ENCODE data around the gene PRKCA.

The PRKCA gene

DNA sequence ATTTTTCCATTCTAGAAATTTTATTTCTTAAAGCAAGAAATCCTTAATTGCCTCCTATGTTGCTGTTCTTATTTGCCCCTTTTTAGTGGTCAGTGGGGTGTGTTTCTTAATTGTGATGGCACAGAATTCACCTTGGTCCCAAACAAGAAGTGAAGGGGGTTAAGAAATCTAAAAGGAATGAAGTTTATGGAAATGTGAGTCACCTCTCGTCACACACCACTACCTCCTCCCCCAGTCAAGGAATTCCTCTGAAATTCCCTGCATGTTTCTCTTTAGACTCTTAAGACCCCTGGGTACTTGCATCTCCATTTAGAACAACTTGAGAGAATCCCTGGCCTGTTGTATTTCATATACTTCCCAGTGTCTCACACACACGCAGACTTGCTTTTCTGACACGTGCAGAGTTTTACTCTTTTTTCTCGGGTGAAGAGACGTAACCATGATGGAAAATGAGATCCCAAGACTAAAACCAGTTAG lies 247.4 kb downstream of the PRKCA start:
- Histone ChIP-seq H2AFZ (ENCODE audit: insufficient read depth, low read length, poor library complexity) (no peak overlapping the region), H3K27ac (ENCODE audit: low read depth, low read length) (peak overlapping the region; percentile 49), H3K18ac (ENCODE audit: low read length) (no peak overlapping the region), H2BK120ac (ENCODE audit: insufficient read depth, low read length, poor library complexity) (no peak overlapping the region), H3K14ac (ENCODE audit: low read length) (no peak overlapping the region), H4K12ac (ENCODE audit: low read depth, low read length) (no peak overlapping the region), H4K91ac (ENCODE audit: low read depth, low read length) (no peak overlapping the region), H3K9ac (ENCODE audit: low read length) (no peak overlapping the region), H2BK12ac (ENCODE audit: low read length) (no peak overlapping the region), H4K8ac (ENCODE audit: low read depth, low read length) (no peak overlapping the region), H3K27me3 (ENCODE audit: insufficient read depth, low read length) (no peaks in the 10 kb centered on the region), H3K23ac (ENCODE audit: low read length) (no peak overlapping the region), H3K79me2 (ENCODE audit: control insufficient read depth, insufficient read depth, low read length, poor library complexity) (no peaks in the 10 kb centered on the region), H3K4me3 (ENCODE audit: low read depth, low read length) (no peak overlapping the region), H2AK5ac (ENCODE audit: low read length) (no peak overlapping the region), H3K4me1 (ENCODE audit: control insufficient read depth in 1 of 2, insufficient read depth in 2 of 2, low read length in 2 of 2) (peaks cover 4 to 12% of the 10 kb centered on the region in 2 experiments), H3K4me2 (ENCODE audit: low read length) (no peak overlapping the region), H3K9me3 (ENCODE audit: insufficient read depth, low read depth, low read length) (peaks cover 1% of the 10 kb centered on the region), H3K36me3 (ENCODE audit: control insufficient read depth in 1 of 2, insufficient read depth in 2 of 2, low read length in 2 of 2) (no peaks in the 10 kb centered on the region), H2BK5ac (ENCODE audit: low read depth, low read length, poor library complexity) (no peak overlapping the region), H3K79me1 (ENCODE audit: low read length) (peaks cover 4% of the 10 kb centered on the region), H3K4ac (ENCODE audit: low read depth, low read length) (no peak overlapping the region)
- peak in 1 of 2 donors; percentile 45 for DNase-seq
- WGBS (ENCODE audit: extremely low coverage, insufficient coverage, insufficient read length), result no CpG with 5 or more reads among the region's 5 CpGs

DNA sequence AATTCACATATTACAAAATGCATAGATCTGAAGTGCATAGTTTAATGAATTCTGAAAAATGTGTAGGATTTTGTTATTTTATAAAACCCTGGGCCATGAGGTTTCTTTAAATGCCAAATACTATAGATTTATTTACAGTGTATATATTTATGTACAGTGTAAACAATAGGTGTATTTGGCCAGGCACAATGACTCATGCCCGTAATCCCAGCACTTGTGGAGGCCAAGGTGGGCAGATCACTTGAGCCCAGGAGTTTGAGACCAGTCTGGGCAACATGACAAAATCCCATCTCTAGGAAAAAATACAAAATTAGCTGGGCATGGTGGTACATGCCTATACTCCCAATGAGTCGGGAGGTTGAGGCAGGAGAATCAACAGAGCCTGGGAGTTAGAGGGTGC lies 249.4 kb downstream of the PRKCA start:
- no peak overlapping the region for H2AK5ac ChIP-seq (ENCODE audit: low read length)
- WGBS (ENCODE audit: extremely low coverage, insufficient coverage, insufficient read length), result no CpG with 5 or more reads among the region's 2 CpGs

DNA sequence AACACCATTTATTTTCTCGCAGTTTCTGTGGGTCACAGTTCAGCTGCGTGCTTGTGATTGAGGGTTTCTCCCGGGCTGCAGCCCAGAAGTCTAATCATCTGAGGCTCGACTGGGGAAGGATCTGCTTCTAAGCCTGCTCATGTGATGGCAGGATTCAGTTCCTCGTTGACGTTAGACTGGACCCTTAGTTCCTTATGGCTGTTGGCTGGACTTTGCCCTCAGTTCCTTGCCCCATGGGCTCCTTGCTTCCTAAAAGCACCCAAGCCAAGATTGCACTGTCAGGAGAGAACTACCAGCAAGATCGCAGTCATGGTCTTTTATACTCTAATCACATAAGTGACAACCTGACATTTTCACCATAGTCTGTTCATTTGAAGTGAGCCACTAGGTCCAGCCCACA lies 250.0 kb downstream of the PRKCA start:
- H3K9ac ChIP-seq (ENCODE audit: low read length), result no peak overlapping the region
- H2BK5ac ChIP-seq (ENCODE audit: low read depth, low read length, poor library complexity), result no peak overlapping the region
- no peak overlapping the region for H4K8ac ChIP-seq (ENCODE audit: low read depth, low read length)
- H3K27ac ChIP-seq (ENCODE audit: low read depth, low read length), result no peak overlapping the region
- H3K4me1 ChIP-seq (ENCODE audit: control insufficient read depth in 1 of 2, insufficient read depth in 2 of 2, low read length in 2 of 2), result peaks cover 4 to 12% of the 10 kb centered on the region in 2 experiments
- no CpG with 5 or more reads among the region's 7 CpGs for WGBS (ENCODE audit: extremely low coverage, insufficient coverage, insufficient read length)
- H2AK5ac ChIP-seq (ENCODE audit: low read length), result no peak overlapping the region
- no peak for DNase-seq
- H3K23ac ChIP-seq (ENCODE audit: low read length), result peak overlapping the region; percentile 31
- no peaks in the 10 kb centered on the region for H3K79me2 ChIP-seq (ENCODE audit: control insufficient read depth, insufficient read depth, low read length, poor library complexity)
- H3K27me3 ChIP-seq (ENCODE audit: insufficient read depth, low read length), result no peaks in the 10 kb centered on the region
- no peak overlapping the region for H2BK120ac ChIP-seq (ENCODE audit: insufficient read depth, low read length, poor library complexity)
- no peak overlapping the region for H2AFZ ChIP-seq (ENCODE audit: insufficient read depth, low read length, poor library complexity)
- H3K9me3 ChIP-seq (ENCODE audit: insufficient read depth, low read depth, low read length), result peaks cover 1% of the 10 kb centered on the region
- no peak overlapping the region for H3K4me2 ChIP-seq (ENCODE audit: low read length)
- no peaks in the 10 kb centered on the region for H3K36me3 ChIP-seq (ENCODE audit: control insufficient read depth in 1 of 2, insufficient read depth in 2 of 2, low read length in 2 of 2)
- peaks cover 4% of the 10 kb centered on the region for H3K79me1 ChIP-seq (ENCODE audit: low read length)
- no peak overlapping the region for H3K18ac ChIP-seq (ENCODE audit: low read length)
- no peak overlapping the region for H3K4me3 ChIP-seq (ENCODE audit: low read depth, low read length)
- H4K12ac ChIP-seq (ENCODE audit: low read depth, low read length), result no peak overlapping the region
- no peak overlapping the region for H4K91ac ChIP-seq (ENCODE audit: low read depth, low read length)
- no peak overlapping the region for H3K4ac ChIP-seq (ENCODE audit: low read depth, low read length)
- H2BK12ac ChIP-seq (ENCODE audit: low read length), result no peak overlapping the region
- no peak overlapping the region for H3K14ac ChIP-seq (ENCODE audit: low read length)

More for the DNA sequence above, 249.4 kb downstream of the PRKCA start:
- Histone ChIP-seq H3K9me3 (ENCODE audit: insufficient read depth, low read depth, low read length) (peaks cover 1% of the 10 kb centered on the region), H3K27me3 (ENCODE audit: insufficient read depth, low read length) (no peaks in the 10 kb centered on the region), H3K14ac (ENCODE audit: low read length) (no peak overlapping the region), H3K4me1 (ENCODE audit: control insufficient read depth in 1 of 2, insufficient read depth in 2 of 2, low read length in 2 of 2) (peaks cover 4 to 12% of the 10 kb centered on the region in 2 experiments), H2BK120ac (ENCODE audit: insufficient read depth, low read length, poor library complexity) (no peak overlapping the region), H2BK5ac (ENCODE audit: low read depth, low read length, poor library complexity) (no peak overlapping the region), H3K4me3 (ENCODE audit: low read depth, low read length) (no peak overlapping the region), H3K23ac (ENCODE audit: low read length) (no peak overlapping the region), H4K12ac (ENCODE audit: low read depth, low read length) (no peak overlapping the region), H3K27ac (ENCODE audit: low read depth, low read length) (no peak overlapping the region), H4K91ac (ENCODE audit: low read depth, low read length) (no peak overlapping the region), H3K36me3 (ENCODE audit: control insufficient read depth in 1 of 2, insufficient read depth in 2 of 2, low read length in 2 of 2) (no peaks in the 10 kb centered on the region), H3K4me2 (ENCODE audit: low read length) (no peak overlapping the region), H3K4ac (ENCODE audit: low read depth, low read length) (no peak overlapping the region), H3K9ac (ENCODE audit: low read length) (no peak overlapping the region), H3K79me2 (ENCODE audit: control insufficient read depth, insufficient read depth, low read length, poor library complexity) (no peaks in the 10 kb centered on the region), H3K79me1 (ENCODE audit: low read length) (peaks cover 4% of the 10 kb centered on the region), H2AFZ (ENCODE audit: insufficient read depth, low read length, poor library complexity) (no peak overlapping the region), H2BK12ac (ENCODE audit: low read length) (no peak overlapping the region), H3K18ac (ENCODE audit: low read length) (no peak overlapping the region), H4K8ac (ENCODE audit: low read depth, low read length) (no peak overlapping the region)
- DNase-seq, result no peak

DNA sequence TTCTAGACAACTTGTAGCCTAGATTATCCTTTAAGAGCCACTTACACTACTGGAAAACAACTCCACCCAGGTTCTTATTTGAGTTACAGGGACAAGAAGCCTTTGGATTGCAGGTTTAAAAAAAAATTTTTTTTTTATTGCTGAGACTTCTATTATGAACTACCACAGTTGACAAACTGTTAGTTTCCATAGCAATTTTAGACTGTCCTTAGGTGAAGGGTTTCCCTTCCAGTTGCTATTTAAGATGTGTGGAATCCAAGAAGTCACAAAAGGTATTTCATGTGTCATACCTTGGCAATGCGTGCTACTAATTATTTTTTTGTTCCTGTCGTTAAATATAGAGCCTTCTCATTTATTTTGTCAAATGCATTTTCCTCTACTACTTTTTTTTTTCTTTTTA lies 253.2 kb downstream of the PRKCA start:
- H2BK5ac ChIP-seq (ENCODE audit: low read depth, low read length, poor library complexity), result no peak overlapping the region
- no peak overlapping the region for H3K4me2 ChIP-seq (ENCODE audit: low read length)
- H4K8ac ChIP-seq (ENCODE audit: low read depth, low read length), result no peak overlapping the region
- H3K18ac ChIP-seq (ENCODE audit: low read length), result no peak overlapping the region
- H3K23ac ChIP-seq (ENCODE audit: low read length), result no peak overlapping the region
- peak in 1 of 2 donors; percentile 78 for DNase-seq
- H2AFZ ChIP-seq (ENCODE audit: insufficient read depth, low read length, poor library complexity), result no peak overlapping the region
- no peaks in the 10 kb centered on the region for H3K36me3 ChIP-seq (ENCODE audit: control insufficient read depth in 1 of 2, insufficient read depth in 2 of 2, low read length in 2 of 2)
- peaks cover 1% of the 10 kb centered on the region for H3K9me3 ChIP-seq (ENCODE audit: insufficient read depth, low read depth, low read length)
- no peak overlapping the region for H3K27ac ChIP-seq (ENCODE audit: low read depth, low read length)
- no CpG with 5 or more reads among the region's 2 CpGs for WGBS (ENCODE audit: extremely low coverage, insufficient coverage, insufficient read length)
- H3K9ac ChIP-seq (ENCODE audit: low read length), result no peak overlapping the region
- no peaks in the 10 kb centered on the region for H3K27me3 ChIP-seq (ENCODE audit: insufficient read depth, low read length)
- no peaks in the 10 kb centered on the region for H3K4me1 ChIP-seq (ENCODE audit: control insufficient read depth in 1 of 2, insufficient read depth in 2 of 2, low read length in 2 of 2)
- no peak overlapping the region for H3K4ac ChIP-seq (ENCODE audit: low read depth, low read length)
- no peak overlapping the region for H2BK120ac ChIP-seq (ENCODE audit: insufficient read depth, low read length, poor library complexity)
- no peak overlapping the region for H4K91ac ChIP-seq (ENCODE audit: low read depth, low read length)
- no peaks in the 10 kb centered on the region for H3K79me2 ChIP-seq (ENCODE audit: control insufficient read depth, insufficient read depth, low read length, poor library complexity)
- no peak overlapping the region for H3K4me3 ChIP-seq (ENCODE audit: low read depth, low read length)
- no peak overlapping the region for H2AK5ac ChIP-seq (ENCODE audit: low read length)
- H2BK12ac ChIP-seq (ENCODE audit: low read length), result no peak overlapping the region
- H3K79me1 ChIP-seq (ENCODE audit: low read length), result no peaks in the 10 kb centered on the region
- H4K12ac ChIP-seq (ENCODE audit: low read depth, low read length), result no peak overlapping the region
- no peak overlapping the region for H3K14ac ChIP-seq (ENCODE audit: low read length)

Data from trophoblast cell (in vitro differentiated cells and primary cell).